C4-2B (cell line): Measurements from ENCODE around the gene RRAS2.

Experiments used
- CTCF ChIP-seq: fragments of 450-650 bp; conservative IDR thresholded peaks from 2 replicates; pipeline ENCODE4 v1.5.1; 2017; ENCODE audit warnings: mild to moderate bottlenecking
- ZFX ChIP-seq: fragments of 450-650 bp; IDR thresholded peaks from 2 replicates; pipeline ENCODE4 v1.6.1; 2017

GRCh38 chr11:14269692-14270573 lies 89.0 kb downstream of the RRAS2 start:
- TF ChIP-seq CTCF (no peak), ZFX (no peak)
